ENCODE results near the gene TMTC3. TPM values are rescaled to one million over a fixed set of nuclear protein-coding genes. Genes with fewer than 3 reads are reported as not detected.

The TMTC3 gene
- total RNA-seq, 2 donors from 2014 or later, result 13.0 to 15.2 TPM

DNA sequence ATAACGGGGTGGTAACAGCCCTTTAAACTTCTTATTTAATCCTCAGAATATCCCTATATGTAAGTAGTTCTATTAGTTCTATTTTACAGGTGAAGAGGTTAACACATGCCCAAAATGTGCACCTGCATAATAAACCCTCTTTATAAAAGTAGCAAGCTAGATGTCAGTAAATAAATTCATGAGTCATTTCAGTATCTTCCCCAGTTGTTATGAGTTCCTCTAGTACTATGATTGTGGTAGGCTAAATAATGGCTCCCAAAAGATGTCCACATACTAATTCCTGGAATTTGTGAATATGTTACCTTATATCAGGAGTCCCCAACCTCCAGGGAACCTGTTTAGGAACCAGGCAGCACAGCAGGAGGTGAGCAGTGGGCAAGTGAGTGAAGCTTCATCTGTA lies 106.5 kb downstream of the TMTC3 start:
- intact Hi-C loops (cut with DNase I, micrococcal nuclease), result no loop called here
- no peak for DNase-seq
- ATAC-seq, result no peak

Other genes with a start within 250 kb of the TMTC3 start
- gene C12orf50, start 112.9 kb upstream of the TMTC3 start, total RNA-seq, result not detected
- 1 to 10 TPM; 8.5 to 9.7 TPM for gene CEP290, start 219 bp upstream of the TMTC3 start, total RNA-seq